HL-60 (cell line): ENCODE results near the gene IGFL1.
"Not testable (repeated sequence)": the region's sequence is repeated elsewhere in the genome, so short reads cannot be mapped to it uniquely, and the experiment has no call there.

Experiments
- CTCF ChIP-seq: IDR thresholded peaks from one replicate; pipeline ENCODE4 v1.5.1; 2011; ENCODE audit warnings: low read length, control low read depth, inconsistent platforms; ENCODE audit not compliant: insufficient read depth
- GABPA ChIP-seq: IDR thresholded peaks from 2 replicates; pipeline ENCODE4 v1.6.1; 2012; ENCODE audit warnings: low read depth
- POLR2AphosphoS5 ChIP-seq: IDR thresholded peaks from 2 replicates; pipeline ENCODE4 v1.6.1; 2012; ENCODE audit warnings: low read depth
- REST ChIP-seq: IDR thresholded peaks from 2 replicates; pipeline ENCODE4 v1.6.1; 2012; ENCODE audit warnings: low read depth; ENCODE audit not compliant: insufficient replicate concordance
- SPI1 ChIP-seq: IDR thresholded peaks from 2 replicates; pipeline ENCODE4 v1.6.1; 2012; ENCODE audit warnings: low read depth, mild to moderate bottlenecking, borderline replicate concordance

- TF ChIP-seq CTCF, SPI1, REST, POLR2AphosphoS5, GABPA: not testable (repeated sequence)
Observed at GRCh38 chr19:46233871-46234270, 4.3 kb downstream of the IGFL1 start.
